H9 (cell line): Measurements from ENCODE around the gene MAST4. TPM values are rescaled to one million over a fixed set of nuclear protein-coding genes. Genes with fewer than 3 reads are reported as not detected.

Experiments
- DNase-seq: peaks from one replicate; pipeline ENCODE4 v3.0.0-alpha.2; 2017
- H2AFZ ChIP-seq: one replicate; pipeline ENCODE4 v1.6.1; 2013; ENCODE audit warnings: mild to moderate bottlenecking, low read length, control low read depth, moderate library complexity
- H2AK5ac ChIP-seq: 2 replicates; pipeline ENCODE4 v1.6.1; 2013; ENCODE audit warnings: low read length, control low read depth, mixed read lengths; ENCODE audit not compliant: insufficient read length
- H2BK120ac ChIP-seq: one replicate; pipeline ENCODE4 v1.6.1; 2013; ENCODE audit warnings: low read depth, mild to moderate bottlenecking, low read length, control low read depth, inconsistent platforms; ENCODE audit not compliant: poor library complexity, severe bottlenecking
- H2BK12ac ChIP-seq: 2 replicates; pipeline ENCODE4 v1.6.1; 2013; ENCODE audit warnings: low read length, control low read depth, mixed read lengths, low read depth; ENCODE audit not compliant: insufficient read length
- H2BK15ac ChIP-seq: 2 replicates; pipeline ENCODE4 v1.6.1; 2013; ENCODE audit warnings: low read depth, low read length, control low read depth
- H2BK20ac ChIP-seq: one replicate; pipeline ENCODE4 v1.6.1; 2013; ENCODE audit warnings: low read depth, mild to moderate bottlenecking, low read length, control low read depth, inconsistent platforms; ENCODE audit not compliant: poor library complexity, severe bottlenecking
- H2BK5ac ChIP-seq: 2 replicates; pipeline ENCODE4 v1.6.1; 2013; ENCODE audit warnings: low read length, control low read depth, mixed read lengths; ENCODE audit not compliant: insufficient read length
- H3K14ac ChIP-seq: 2 replicates; pipeline ENCODE4 v1.6.1; 2013; ENCODE audit warnings: low read length, control low read depth; ENCODE audit not compliant: insufficient read depth
- H3K18ac ChIP-seq: 2 replicates; pipeline ENCODE4 v1.6.1; 2013; ENCODE audit warnings: low read depth, mild to moderate bottlenecking, mixed read lengths, low read length, control low read depth; ENCODE audit not compliant: insufficient read length
- H3K23ac ChIP-seq: 2 replicates; pipeline ENCODE4 v1.6.1; 2013; ENCODE audit warnings: low read length, control low read depth, mixed read lengths, low read depth; ENCODE audit not compliant: insufficient read length
- H3K23me2 ChIP-seq: 2 replicates; pipeline ENCODE4 v1.6.1; 2013; ENCODE audit warnings: low read depth, mild to moderate bottlenecking, mixed read lengths, low read length, control low read depth; ENCODE audit not compliant: insufficient read length, poor library complexity, severe bottlenecking
- H3K27ac ChIP-seq: 2 replicates; pipeline ENCODE4 v1.5.1; 2013; ENCODE audit warnings: low read length, control low read depth, mixed read lengths, low read depth; ENCODE audit not compliant: insufficient read length
- H3K27me3 ChIP-seq: 2 replicates; pipeline ENCODE4 v1.6.1; 2013; ENCODE audit warnings: low read length, control low read depth, inconsistent platforms; ENCODE audit not compliant: insufficient read depth
- H3K4ac ChIP-seq: 2 replicates; pipeline ENCODE4 v1.6.1; 2013; ENCODE audit warnings: low read depth, mild to moderate bottlenecking, control low read depth, inconsistent platforms, low read length, moderate library complexity
- H3K4me1 ChIP-seq: 2 replicates; pipeline ENCODE4 v1.6.1; 2013; ENCODE audit warnings: low read length, control low read depth, inconsistent platforms; ENCODE audit not compliant: insufficient read depth
- H3K4me2 ChIP-seq: 2 replicates; pipeline ENCODE4 v1.6.1; 2013; ENCODE audit warnings: low read length, control low read depth, mixed read lengths; ENCODE audit not compliant: insufficient read length, insufficient read depth
- H3K56ac ChIP-seq: 2 replicates; pipeline ENCODE4 v1.6.1; 2013; ENCODE audit warnings: low read depth, mild to moderate bottlenecking, mixed read lengths, low read length, control low read depth; ENCODE audit not compliant: insufficient read length
- H3K79me1 ChIP-seq: 2 replicates; pipeline ENCODE4 v1.6.1; 2013; ENCODE audit warnings: low read depth, mild to moderate bottlenecking, moderate library complexity, low read length, control low read depth, inconsistent platforms; ENCODE audit not compliant: insufficient read depth, poor library complexity, severe bottlenecking
- H3K79me2 ChIP-seq: 2 replicates; pipeline ENCODE4 v1.6.1; 2013; ENCODE audit warnings: low read length, control low read depth, inconsistent platforms; ENCODE audit not compliant: insufficient read depth
- H3K9ac ChIP-seq: 2 replicates; pipeline ENCODE4 v1.6.1; 2013; ENCODE audit warnings: low read length, control low read depth, mixed read lengths; ENCODE audit not compliant: insufficient read length; ENCODE audit errors: extremely low read depth
- H3K9me3 ChIP-seq: one replicate; pipeline ENCODE4 v1.6.1; 2013; ENCODE audit warnings: low read depth, low read length, inconsistent platforms; ENCODE audit not compliant: control insufficient read depth
- H3T11ph ChIP-seq: one replicate; pipeline ENCODE4 v1.6.1; 2013; ENCODE audit warnings: mild to moderate bottlenecking, low read length, control low read depth, inconsistent platforms
- H4K20me1 ChIP-seq: one replicate; pipeline ENCODE4 v1.6.1; 2013; ENCODE audit not compliant: control insufficient read depth, insufficient read length, insufficient read depth
- H4K5ac ChIP-seq: 2 replicates; pipeline ENCODE4 v1.6.1; 2013; ENCODE audit warnings: low read depth, mild to moderate bottlenecking, mixed read lengths, low read length, control low read depth; ENCODE audit not compliant: insufficient read length
- H4K8ac ChIP-seq: replicated peaks from 2 replicates; pipeline ENCODE4 v1.6.1; 2013; ENCODE audit warnings: low read length, control low read depth, mixed read lengths, low read depth; ENCODE audit not compliant: insufficient read length
- H4K91ac ChIP-seq: 2 replicates; pipeline ENCODE4 v1.6.1; 2013; ENCODE audit warnings: low read depth, mild to moderate bottlenecking, moderate library complexity, mixed read lengths, low read length, control low read depth; ENCODE audit not compliant: insufficient read length
- H3K27ac Mint-ChIP-seq, 3 experiments: 2 replicates in 2 of 3; 3 replicates in 1 of 3; pipeline ENCODE4 v1.8.0; 2020 to 2021; ENCODE audit warnings: mixed read lengths in 3 of 3, mild to moderate bottlenecking in 1 of 3, moderate library complexity in 1 of 3
- H3K27me3 Mint-ChIP-seq: 2 replicates; pipeline ENCODE4 v1.8.0; 2021; ENCODE audit warnings: low read depth, mild to moderate bottlenecking, moderate library complexity, mixed read lengths
- H3K36me3 Mint-ChIP-seq, 3 experiments: 2 replicates in 2 of 3; 3 replicates in 1 of 3; pipeline ENCODE4 v1.8.0; 2020 to 2021; ENCODE audit warnings: low read depth in 3 of 3, mixed read lengths in 3 of 3; ENCODE audit not compliant: insufficient read depth in 1 of 3
- H3K4me1 Mint-ChIP-seq, 2 experiments: 2 replicates each; pipeline ENCODE4 v1.8.0; 2020; ENCODE audit warnings: mixed read lengths in 2 of 2
- H3K4me3 Mint-ChIP-seq, 2 experiments: 2 replicates in 1 of 2; 3 replicates in 1 of 2; pipeline ENCODE4 v1.8.0; 2020 to 2021; ENCODE audit warnings: mild to moderate bottlenecking in 2 of 2, mixed read lengths in 2 of 2, moderate library complexity in 1 of 2
- H3K9me3 Mint-ChIP-seq, 2 experiments: 2 replicates in 1 of 2; 3 replicates in 1 of 2; pipeline ENCODE4 v1.8.0; 2020; ENCODE audit warnings: mild to moderate bottlenecking in 2 of 2, mixed read lengths in 2 of 2, moderate library complexity in 1 of 2
- WGBS: extraction: QIAGEN DNeasy Blood & Tissue Kit; methylation state at CpG from one replicate; pipeline ENCODE4 v1.1.7; 2013; ENCODE audit warnings: missing lambda C conversion rate, low lambda C conversion rate, mixed read lengths; ENCODE audit not compliant: insufficient read length; ENCODE audit errors: extremely low coverage; 5-methylcytosine and 5-hydroxymethylcytosine counted together
- total RNA-seq: library from RNA; stranded (reverse); gene quantifications from 2 replicates; pipeline ENCODE4 v1.2.1, GENCODE V29; 2021
- TF ChIP-seq, protein P1 (sequence below): fragments of 200-600 bp; sonication (generic); conservative IDR thresholded peaks from 3 replicates; pipeline ENCODE4 v1.8.0; 2021; ENCODE audit warnings: antibody characterized with exemption, mild to moderate bottlenecking

The MAST4 gene
- total RNA-seq, 1 experiment from 2014 or later = 3.7 TPM

DNA sequence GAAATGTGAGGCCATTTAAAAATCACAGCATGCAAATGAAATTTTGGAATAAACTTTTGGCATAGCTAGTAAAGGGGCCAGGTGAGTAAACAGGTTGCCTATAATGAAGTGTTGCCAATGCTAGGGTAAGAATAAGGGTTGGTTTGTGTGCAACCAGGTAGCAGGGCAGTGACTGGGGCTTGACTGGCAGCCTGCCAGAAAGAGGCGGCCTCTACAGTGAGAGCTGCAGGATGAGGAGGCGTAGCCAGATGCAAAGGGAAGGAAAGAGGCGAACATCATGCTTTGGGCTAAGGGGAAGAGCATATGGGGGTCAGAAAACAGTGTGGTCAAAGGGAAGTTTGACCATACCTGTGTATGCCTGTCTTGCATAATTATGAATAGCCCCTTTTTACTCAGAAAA, 70.6 kb downstream of the MAST4 start:
- Mint-ChIP-seq H3K9me3 (no peaks in the 10 kb centered on the region; a peak in 1 of 5 replicates), H3K27me3 (no peaks in the 10 kb centered on the region; the same call in none of the 2 replicates), H3K4me1 (peaks cover 0 to 11% of the 10 kb centered on the region in 2 experiments; a peak in 2 of 4 replicates), H3K4me3 (no peak overlapping the region), H3K36me3 (no peaks in the 10 kb centered on the region; a peak in 1 of 7 replicates), H3K27ac (no peak overlapping the region)
- H3K23ac ChIP-seq = no peak overlapping the region
- H3K4me1 ChIP-seq = no peaks in the 10 kb centered on the region
- no peak overlapping the region; the same call in 1 of the 2 replicates for H3K14ac ChIP-seq
- no peak overlapping the region for H2AK5ac ChIP-seq
- H3K9ac ChIP-seq = no peak overlapping the region
- H4K8ac ChIP-seq = no peak overlapping the region
- H2BK12ac ChIP-seq = no peak overlapping the region
- H3K79me1 ChIP-seq = no peaks in the 10 kb centered on the region
- H3K9me3 ChIP-seq = no peaks in the 10 kb centered on the region
- no peak overlapping the region for H4K91ac ChIP-seq
- H3K18ac ChIP-seq = no peak overlapping the region
- H4K20me1 ChIP-seq = no peaks in the 10 kb centered on the region
- H3K27ac ChIP-seq = no peak overlapping the region
- no peak overlapping the region for H3K56ac ChIP-seq
- no peaks in the 10 kb centered on the region for H3K79me2 ChIP-seq
- no peak overlapping the region for H4K5ac ChIP-seq
- H3K4ac ChIP-seq = no peak overlapping the region
- H3T11ph ChIP-seq = no peak overlapping the region
- H2BK120ac ChIP-seq = no peak overlapping the region
- no peak overlapping the region for H2BK20ac ChIP-seq
- no peaks in the 10 kb centered on the region for H3K23me2 ChIP-seq
- no CpG with 5 or more reads among the region's 3 CpGs for WGBS
- no peak overlapping the region for H2AFZ ChIP-seq
- no peak overlapping the region for H2BK15ac ChIP-seq
- H3K4me2 ChIP-seq = no peak overlapping the region
- no peak for DNase-seq
- TF ChIP-seq, protein P1, sequence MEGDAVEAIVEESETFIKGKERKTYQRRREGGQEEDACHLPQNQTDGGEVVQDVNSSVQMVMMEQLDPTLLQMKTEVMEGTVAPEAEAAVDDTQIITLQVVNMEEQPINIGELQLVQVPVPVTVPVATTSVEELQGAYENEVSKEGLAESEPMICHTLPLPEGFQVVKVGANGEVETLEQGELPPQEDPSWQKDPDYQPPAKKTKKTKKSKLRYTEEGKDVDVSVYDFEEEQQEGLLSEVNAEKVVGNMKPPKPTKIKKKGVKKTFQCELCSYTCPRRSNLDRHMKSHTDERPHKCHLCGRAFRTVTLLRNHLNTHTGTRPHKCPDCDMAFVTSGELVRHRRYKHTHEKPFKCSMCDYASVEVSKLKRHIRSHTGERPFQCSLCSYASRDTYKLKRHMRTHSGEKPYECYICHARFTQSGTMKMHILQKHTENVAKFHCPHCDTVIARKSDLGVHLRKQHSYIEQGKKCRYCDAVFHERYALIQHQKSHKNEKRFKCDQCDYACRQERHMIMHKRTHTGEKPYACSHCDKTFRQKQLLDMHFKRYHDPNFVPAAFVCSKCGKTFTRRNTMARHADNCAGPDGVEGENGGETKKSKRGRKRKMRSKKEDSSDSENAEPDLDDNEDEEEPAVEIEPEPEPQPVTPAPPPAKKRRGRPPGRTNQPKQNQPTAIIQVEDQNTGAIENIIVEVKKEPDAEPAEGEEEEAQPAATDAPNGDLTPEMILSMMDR = no peak
- no peaks in the 10 kb centered on the region for H3K27me3 ChIP-seq
- no peak overlapping the region for H2BK5ac ChIP-seq
